Thyroid gland (tissue), 4 donors: ENCODE data around the gene ACTR5.

Experiments used
- POLR2A ChIP-seq, 2 donors: fragments of 450-650 bp; IDR thresholded peaks; one replicate each; pipeline ENCODE4 v1.6.1; 2017; ENCODE audit warnings: antibody characterized with exemption in 2 of 2, mild to moderate bottlenecking in 2 of 2, moderate library complexity in 1 of 2
- TF ChIP-seq, protein P1 (sequence below), 6 experiments: fragments of 200-600 bp in 3 of 6; fragments of 450-650 bp in 3 of 6; sonication (generic) in 3 of 6; IDR thresholded peaks; one replicate each; pipeline ENCODE4 v1.5.1; 2016 to 2019; ENCODE audit warnings: antibody characterized with exemption in 6 of 6, mild to moderate bottlenecking in 2 of 6, inconsistent platforms in 1 of 6, moderate library complexity in 1 of 6

- TF ChIP-seq, protein P1, sequence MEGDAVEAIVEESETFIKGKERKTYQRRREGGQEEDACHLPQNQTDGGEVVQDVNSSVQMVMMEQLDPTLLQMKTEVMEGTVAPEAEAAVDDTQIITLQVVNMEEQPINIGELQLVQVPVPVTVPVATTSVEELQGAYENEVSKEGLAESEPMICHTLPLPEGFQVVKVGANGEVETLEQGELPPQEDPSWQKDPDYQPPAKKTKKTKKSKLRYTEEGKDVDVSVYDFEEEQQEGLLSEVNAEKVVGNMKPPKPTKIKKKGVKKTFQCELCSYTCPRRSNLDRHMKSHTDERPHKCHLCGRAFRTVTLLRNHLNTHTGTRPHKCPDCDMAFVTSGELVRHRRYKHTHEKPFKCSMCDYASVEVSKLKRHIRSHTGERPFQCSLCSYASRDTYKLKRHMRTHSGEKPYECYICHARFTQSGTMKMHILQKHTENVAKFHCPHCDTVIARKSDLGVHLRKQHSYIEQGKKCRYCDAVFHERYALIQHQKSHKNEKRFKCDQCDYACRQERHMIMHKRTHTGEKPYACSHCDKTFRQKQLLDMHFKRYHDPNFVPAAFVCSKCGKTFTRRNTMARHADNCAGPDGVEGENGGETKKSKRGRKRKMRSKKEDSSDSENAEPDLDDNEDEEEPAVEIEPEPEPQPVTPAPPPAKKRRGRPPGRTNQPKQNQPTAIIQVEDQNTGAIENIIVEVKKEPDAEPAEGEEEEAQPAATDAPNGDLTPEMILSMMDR (IDR thresholded peaks at IDR 0.05): no peak
- TF ChIP-seq POLR2A (IDR thresholded peaks at IDR 0.05): no peak
These were observed 25.9 kb downstream of the ACTR5 start for GRCh38 chr20:38774167-38774566.
